Brain microvascular endothelial cell (primary cell): ENCODE data around the gene DNMT3A.

ENCODE experiments used
- DNase-seq: peaks from one replicate; pipeline ENCODE4 v3.0.0-alpha.2; 2020
- H3K27ac ChIP-seq: fragments of 250-450 bp; sonication (Bioruptor Pico); 2 replicates; pipeline ENCODE4 v1.5.1; 2020; ENCODE audit warnings: mild to moderate bottlenecking, moderate library complexity
- H3K27me3 ChIP-seq: fragments of 250-450 bp; sonication (Bioruptor Pico); replicated peaks from 2 replicates; pipeline ENCODE4 v1.5.1; 2020; ENCODE audit warnings: mild to moderate bottlenecking
- H3K36me3 ChIP-seq: fragments of 250-450 bp; sonication (Bioruptor Pico); replicated peaks from 2 replicates; pipeline ENCODE4 v1.5.1; 2020; ENCODE audit warnings: mild to moderate bottlenecking
- H3K4me3 ChIP-seq: 2 replicates; pipeline ENCODE4 v1.5.1; 2011; ENCODE audit warnings: low read depth, mild to moderate bottlenecking, control low read depth, low read length, moderate library complexity
- CTCF ChIP-seq: IDR thresholded peaks from 2 replicates; pipeline ENCODE4 v1.5.1; 2011; ENCODE audit warnings: low read depth, mild to moderate bottlenecking, moderate library complexity, low read length, control low read depth, inconsistent platforms; ENCODE audit errors: missing control alignments
- in situ Hi-C: cut with HindIII; loops from 2 replicates; pipeline ENCODE4 v1.10.0; 2017; ENCODE audit warnings: low sequenced_read_pairs, low pct_ligation_motif_present

DNMT3A gene

DNA sequence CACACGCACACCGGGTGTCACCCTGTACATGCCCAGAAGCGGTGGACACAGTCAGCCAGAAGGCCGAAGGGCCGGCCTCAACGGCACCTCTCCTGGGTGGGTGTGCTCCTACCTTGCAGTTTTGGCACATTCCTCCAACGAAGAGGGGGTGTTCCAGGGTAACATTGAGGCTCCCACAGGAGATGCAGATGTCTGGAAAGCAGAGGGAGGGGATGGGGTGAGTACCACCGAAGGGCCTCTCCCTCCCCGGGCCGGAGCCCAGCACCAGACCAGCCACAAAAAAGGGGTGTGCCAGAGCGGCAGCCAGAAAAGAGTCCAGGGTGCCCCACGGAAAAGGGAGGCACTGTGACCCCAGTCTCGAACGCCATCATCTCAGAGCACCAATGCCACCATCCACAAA is 96.6 kb downstream of the DNMT3A start:
- no peaks in the 10 kb centered on the region for H3K27me3 ChIP-seq
- TF ChIP-seq CTCF: no peak
- H3K36me3 ChIP-seq: peaks cover 44% of the 10 kb centered on the region

GRCh38 chr2:25243995-25244394 is 97.7 kb downstream of the DNMT3A start:
- Histone ChIP-seq H3K27ac (no peak overlapping the region), H3K27me3 (no peaks in the 10 kb centered on the region), H3K36me3 (peaks cover 44% of the 10 kb centered on the region), H3K4me3 (no peak overlapping the region)
- TF ChIP-seq CTCF: no peak
- DNase-seq: no peak
- in situ Hi-C loops: no loop called here

More for the DNA sequence above, 96.6 kb downstream of the DNMT3A start:
- no peak overlapping the region for H3K4me3 ChIP-seq
- in situ Hi-C loops: no loop called here
- no peak overlapping the region for H3K27ac ChIP-seq
- no peak for DNase-seq

GRCh38 chr2:25241452-25241851 is 100.3 kb downstream of the DNMT3A start:
- Histone ChIP-seq H3K36me3 (peaks cover 35% of the 10 kb centered on the region), H3K27me3 (no peaks in the 10 kb centered on the region)

DNA sequence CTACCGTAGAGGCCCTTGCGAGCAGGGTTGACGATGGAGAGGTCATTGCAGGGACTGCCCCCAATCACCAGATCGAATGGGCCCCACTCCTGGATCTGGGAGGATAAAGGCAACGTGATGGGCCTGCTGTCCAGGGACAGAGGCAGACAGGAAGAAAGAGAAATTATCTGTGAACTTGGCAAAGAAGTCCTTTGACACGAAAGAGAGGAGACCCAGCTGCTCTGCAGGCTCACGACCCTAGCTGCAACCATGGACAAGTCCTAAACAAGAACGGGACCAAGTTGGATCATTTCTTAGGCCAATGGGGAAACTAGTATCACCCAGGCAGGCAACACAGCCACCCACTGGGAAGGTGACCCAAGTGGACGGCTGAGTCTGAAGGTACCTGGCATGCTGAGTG is 101.1 kb downstream of the DNMT3A start:
- peaks cover 28% of the 10 kb centered on the region for H3K36me3 ChIP-seq
- no peak overlapping the region for H3K4me3 ChIP-seq
- no peak overlapping the region for H3K27ac ChIP-seq
- in situ Hi-C loops: no loop called here
- no peak for DNase-seq
- no peak for TF ChIP-seq CTCF
- H3K27me3 ChIP-seq: no peaks in the 10 kb centered on the region

More at GRCh38 chr2:25241452-25241851, 100.3 kb downstream of the DNMT3A start:
- Histone ChIP-seq H3K27ac (no peak overlapping the region), H3K4me3 (no peak overlapping the region)
- TF ChIP-seq CTCF: no peak
- no peak for DNase-seq
- in situ Hi-C loops: no loop called here

DNA sequence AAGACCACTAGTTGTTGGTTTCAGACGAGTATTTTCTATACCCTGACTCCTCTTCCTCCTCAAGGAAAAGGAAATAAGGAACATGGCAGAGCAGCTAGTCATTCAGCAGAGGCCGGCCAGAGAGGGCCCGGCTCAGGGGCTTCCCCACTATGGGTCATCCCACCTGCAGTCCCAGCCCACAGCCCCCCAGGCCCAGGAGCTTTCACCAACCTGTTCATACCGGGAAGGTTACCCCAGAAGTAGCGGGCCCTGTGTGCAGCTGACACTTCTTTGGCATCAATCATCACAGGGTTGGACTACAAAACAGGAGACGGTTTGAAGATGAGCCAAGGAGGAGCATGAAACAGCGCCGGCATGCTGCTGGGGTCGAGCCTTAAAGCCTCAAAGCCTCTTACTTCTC is 102.8 kb downstream of the DNMT3A start:
- Histone ChIP-seq H3K27me3 (no peaks in the 10 kb centered on the region), H3K4me3 (no peak overlapping the region), H3K27ac (no peak overlapping the region), H3K36me3 (peaks cover 17% of the 10 kb centered on the region)
- in situ Hi-C loops: no loop called here
- DNase-seq: no peak
- no peak for TF ChIP-seq CTCF

DNA sequence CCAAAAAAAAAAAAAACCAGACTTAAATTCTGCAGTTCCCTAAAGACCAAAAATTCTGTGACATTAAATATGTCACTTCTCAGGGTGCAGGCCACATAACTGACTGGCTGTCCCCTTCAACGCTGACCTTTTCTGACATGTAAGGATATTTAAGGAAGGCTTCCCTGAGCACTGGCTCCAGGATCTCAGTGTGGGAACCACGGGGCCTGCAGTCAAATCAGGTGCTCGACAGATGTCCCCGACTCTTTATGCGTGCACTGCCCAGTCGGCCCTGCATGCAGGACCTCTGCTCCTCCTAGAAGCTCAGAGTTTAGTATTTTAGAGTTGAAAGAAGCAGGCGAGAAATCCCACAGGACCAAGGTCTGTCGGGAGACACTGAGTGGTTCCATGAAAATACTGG is 104.0 kb downstream of the DNMT3A start:
- Histone ChIP-seq H3K27me3 (no peaks in the 10 kb centered on the region), H3K4me3 (no peak overlapping the region), H3K36me3 (peaks cover 17% of the 10 kb centered on the region), H3K27ac (no peak overlapping the region)
- no peak for DNase-seq
- in situ Hi-C loops: no loop called here
- no peak for TF ChIP-seq CTCF
